SK-N-SH (cell line): ENCODE measurements around the gene DSCAML1.

ENCODE experiments used
- CHD2 ChIP-seq: fragments of 150-350 bp; IDR thresholded peaks from 2 replicates; pipeline ENCODE4 v1.6.1; 2018; ENCODE audit warnings: low read length; ENCODE audit not compliant: partially characterized antibody
- CTCF ChIP-seq: fragments of 200-600 bp; sonication (generic); IDR thresholded peaks from 2 replicates; pipeline ENCODE4 v1.6.1; 2017; ENCODE audit warnings: antibody characterized with exemption, mild to moderate bottlenecking, moderate library complexity
- ELF1 ChIP-seq: IDR thresholded peaks from 2 replicates; pipeline ENCODE4 v1.4.0; 2012
- EP300 ChIP-seq, 2 experiments: IDR thresholded peaks; 2 replicates each; pipeline versions ENCODE4 v1.4.0 to v1.6.1; 2012; ENCODE audit warnings: borderline replicate concordance in 1 of 2, low read depth in 1 of 2, low read length in 1 of 2
- FOSL2 ChIP-seq: IDR thresholded peaks from 2 replicates; pipeline ENCODE4 v1.4.0; 2012; ENCODE audit warnings: low read depth, mild to moderate bottlenecking, moderate library complexity, borderline replicate concordance
- GABPA ChIP-seq: IDR thresholded peaks from 2 replicates; pipeline ENCODE4 v1.4.0; 2012; ENCODE audit warnings: low read depth, mild to moderate bottlenecking
- JUND ChIP-seq: IDR thresholded peaks from 2 replicates; pipeline ENCODE4 v1.4.0; 2012
- MAX ChIP-seq: IDR thresholded peaks from 2 replicates; pipeline ENCODE4 v1.4.0; 2012; ENCODE audit warnings: low read depth
- NRF1 ChIP-seq: IDR thresholded peaks from 2 replicates; pipeline ENCODE4 v1.6.1; 2012; ENCODE audit warnings: low read depth, mild to moderate bottlenecking, low read length
- POLR2AphosphoS5 ChIP-seq: IDR thresholded peaks from 2 replicates; pipeline ENCODE4 v1.6.1; 2012; ENCODE audit warnings: low read depth, low read length
- REST ChIP-seq: IDR thresholded peaks from 2 replicates; pipeline ENCODE4 v1.6.1; 2012; ENCODE audit warnings: mild to moderate bottlenecking, low read depth, low read length, moderate library complexity
- TAF1 ChIP-seq: IDR thresholded peaks from 2 replicates; pipeline ENCODE4 v1.6.1; 2012; ENCODE audit warnings: low read depth, mild to moderate bottlenecking, low read length, moderate library complexity, borderline replicate concordance
- TCF12 ChIP-seq: IDR thresholded peaks from 2 replicates; pipeline ENCODE4 v1.4.0; 2012
- TF ChIP-seq, protein P1 (sequence below): IDR thresholded peaks from 2 replicates; pipeline ENCODE4 v1.4.0; 2012; ENCODE audit warnings: low read depth, borderline replicate concordance

GRCh38 chr11:117510646-117511045 lies 286.4 kb downstream of the DSCAML1 start:
- TF ChIP-seq ELF1: no peak
- TF ChIP-seq CHD2: no peak
- no peak for TF ChIP-seq REST
- no peak for TF ChIP-seq JUND
- TF ChIP-seq POLR2AphosphoS5: no peak
- TF ChIP-seq GABPA: no peak
- TF ChIP-seq EP300 (IDR thresholded peaks at IDR 0.05; ENCODE audit: borderline replicate concordance in 1 of 2, low read depth in 1 of 2, low read length in 1 of 2): no peak
- no peak for TF ChIP-seq NRF1
- TF ChIP-seq CTCF: no peak
- TF ChIP-seq FOSL2: no peak
- TF ChIP-seq TAF1: no peak
- TF ChIP-seq TCF12: no peak
- TF ChIP-seq MAX: no peak
- TF ChIP-seq, protein P1, sequence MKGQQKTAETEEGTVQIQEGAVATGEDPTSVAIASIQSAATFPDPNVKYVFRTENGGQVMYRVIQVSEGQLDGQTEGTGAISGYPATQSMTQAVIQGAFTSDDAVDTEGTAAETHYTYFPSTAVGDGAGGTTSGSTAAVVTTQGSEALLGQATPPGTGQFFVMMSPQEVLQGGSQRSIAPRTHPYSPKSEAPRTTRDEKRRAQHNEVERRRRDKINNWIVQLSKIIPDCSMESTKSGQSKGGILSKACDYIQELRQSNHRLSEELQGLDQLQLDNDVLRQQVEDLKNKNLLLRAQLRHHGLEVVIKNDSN: no peak
